ENCODE measurements around the gene APRT.

APRT gene

GRCh38 chr16:88760424-88761142, 51.1 kb downstream of the APRT start:
- Histone ChIP-seq H4K20me1 (ENCODE audit: control insufficient read depth, insufficient read depth, low read depth, low read length) (peaks cover 23% of the 10 kb centered on the region; the same call in 1 of the 2 replicates), H3K4me3 (ENCODE audit: low read length) (no peak overlapping the region), H3K9me3 (ENCODE audit: control insufficient read depth, insufficient read depth, low read length) (no peaks in the 10 kb centered on the region), H3K79me2 (ENCODE audit: control insufficient read depth, low read length) (peaks cover 99% of the 10 kb centered on the region), H3K27ac (ENCODE audit: low read depth, low read length) (no peak overlapping the region), H3K9me2 (replicated peaks; ENCODE audit: control insufficient read depth, low read length) (no peaks in the 10 kb centered on the region), H3F3A (ENCODE audit: control insufficient read depth, insufficient read depth) (no peaks in the 10 kb centered on the region), H3K4me2 (ENCODE audit: low read length) (no peak overlapping the region), H3K4me1 (ENCODE audit: control insufficient read depth, low read length) (no peaks in the 10 kb centered on the region), H3K36me3 (ENCODE audit: control insufficient read depth, low read length) (peaks cover 15% of the 10 kb centered on the region), H3K27me3 (ENCODE audit: control insufficient read depth, low read length) (no peaks in the 10 kb centered on the region)
- TF ChIP-seq EZH2phosphoT487 (IDR thresholded peaks at IDR 0.05; ENCODE audit: borderline replicate concordance, low read length) = no peak
- no peak for TF ChIP-seq CTCF (IDR thresholded peaks at IDR 0.05; ENCODE audit: low read depth, low read length, poor library complexity, severe bottlenecking)

GRCh38 chr16:88759976-88760350, 51.8 kb downstream of the APRT start:
- H4K20me1 ChIP-seq (ENCODE audit: control insufficient read depth, insufficient read depth, low read depth, low read length) = peaks cover 23% of the 10 kb centered on the region; the same call in 1 of the 2 replicates
- no peaks in the 10 kb centered on the region for H3K9me3 ChIP-seq (ENCODE audit: control insufficient read depth, insufficient read depth, low read length)
- H3K4me2 ChIP-seq (ENCODE audit: low read length) = no peak overlapping the region
- no peaks in the 10 kb centered on the region for H3K4me1 ChIP-seq (ENCODE audit: control insufficient read depth, low read length)
- H3F3A ChIP-seq (ENCODE audit: control insufficient read depth, insufficient read depth) = no peaks in the 10 kb centered on the region
- H3K36me3 ChIP-seq (ENCODE audit: control insufficient read depth, low read length) = peaks cover 15% of the 10 kb centered on the region
- peaks cover 99% of the 10 kb centered on the region for H3K79me2 ChIP-seq (ENCODE audit: control insufficient read depth, low read length)
- TF ChIP-seq CTCF (IDR thresholded peaks at IDR 0.05; ENCODE audit: low read depth, low read length, poor library complexity, severe bottlenecking) = no peak
- TF ChIP-seq EZH2phosphoT487 (IDR thresholded peaks at IDR 0.05; ENCODE audit: borderline replicate concordance, low read length) = no peak
- no peaks in the 10 kb centered on the region for H3K9me2 ChIP-seq (replicated peaks; ENCODE audit: control insufficient read depth, low read length)
- H3K27ac ChIP-seq (ENCODE audit: low read depth, low read length) = no peak overlapping the region
- no peak overlapping the region for H3K4me3 ChIP-seq (ENCODE audit: low read length)
- H3K27me3 ChIP-seq (ENCODE audit: control insufficient read depth, low read length) = no peaks in the 10 kb centered on the region

All from DOHH2 (cell line).